HG03378 (cell line): ENCODE data around the gene PLB1.
"Not testable (repeated sequence)": the region's sequence is repeated elsewhere in the genome, so short reads cannot be mapped to it uniquely, and the experiment has no call there.

Experiments used
- ATAC-seq: cut with Tn5 transposase; IDR thresholded peaks from one replicate; pipeline ENCODE4 v1.9.1; 2021; ENCODE audit warnings: mild to moderate bottlenecking, moderate library complexity; ENCODE audit not compliant: unreplicated experiment

The PLB1 gene

DNA sequence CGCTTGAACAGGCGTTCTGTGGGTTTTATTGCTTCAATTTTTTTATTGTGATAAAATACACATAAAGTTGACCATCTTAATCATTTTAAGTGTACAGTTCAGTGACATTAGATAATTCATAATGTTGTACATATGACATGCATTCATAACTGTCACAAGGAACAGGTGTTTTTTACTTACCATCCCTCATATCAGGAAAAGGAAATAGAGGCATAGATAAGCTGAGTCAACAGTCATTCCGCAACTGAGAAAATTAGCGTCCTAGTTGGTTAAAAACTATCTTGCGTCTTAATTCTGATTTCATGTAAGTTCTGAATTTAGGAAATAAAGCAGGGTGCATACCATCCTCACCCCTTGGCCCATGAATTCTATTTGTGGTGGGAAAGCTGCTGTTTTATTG lies 36.5 kb downstream of the PLB1 start:
- no peak for ATAC-seq

DNA sequence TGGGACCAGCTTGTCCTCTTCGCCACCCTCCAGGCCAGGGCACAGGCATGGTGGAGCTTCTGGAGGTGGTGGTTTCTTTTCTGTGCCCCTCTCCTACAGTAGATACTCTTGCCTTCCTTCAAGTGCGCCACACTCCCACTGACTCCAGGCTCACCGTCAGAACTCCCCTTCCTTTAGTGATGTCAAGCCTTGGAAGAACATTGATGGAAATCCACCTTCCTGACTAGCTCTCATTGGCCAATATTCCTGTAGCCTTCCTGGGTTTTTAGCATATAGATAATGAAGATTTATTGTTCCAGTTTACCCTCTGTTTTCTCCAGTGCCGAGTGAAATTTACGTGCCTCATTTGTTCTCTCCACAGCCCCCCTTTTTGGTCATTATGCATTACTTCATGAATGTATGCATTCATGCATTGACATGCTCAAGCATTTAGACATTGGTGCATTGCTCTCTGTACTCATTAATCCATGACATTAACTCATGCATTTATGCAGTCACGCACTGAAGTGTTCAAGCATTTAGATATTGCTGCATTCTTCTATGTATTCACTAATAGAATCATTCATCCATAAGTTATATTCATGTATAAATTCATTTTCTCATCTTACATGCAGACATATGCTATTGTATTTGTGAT lies 37.3 kb downstream of the PLB1 start:
- ATAC-seq, result no peak

DNA sequence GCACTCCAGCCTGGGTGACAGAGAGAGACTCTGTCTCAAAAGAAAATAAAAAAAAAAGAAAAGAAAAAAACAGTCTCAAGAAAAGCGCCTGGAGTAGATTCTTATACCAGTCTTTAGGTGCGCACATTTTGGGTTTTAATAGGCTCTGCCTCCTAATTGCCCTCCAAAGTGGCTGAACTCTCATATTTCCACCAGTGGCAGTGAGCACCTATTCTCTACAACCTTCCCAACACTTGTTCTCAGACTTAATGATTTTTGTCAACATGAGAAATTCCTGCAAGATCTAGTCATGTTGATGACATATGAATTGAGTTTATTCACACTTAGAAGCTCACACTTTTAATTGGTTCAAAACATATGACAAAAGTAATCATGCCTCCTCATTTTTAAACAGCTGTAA lies 39.0 kb downstream of the PLB1 start:
- ATAC-seq, result no peak

DNA sequence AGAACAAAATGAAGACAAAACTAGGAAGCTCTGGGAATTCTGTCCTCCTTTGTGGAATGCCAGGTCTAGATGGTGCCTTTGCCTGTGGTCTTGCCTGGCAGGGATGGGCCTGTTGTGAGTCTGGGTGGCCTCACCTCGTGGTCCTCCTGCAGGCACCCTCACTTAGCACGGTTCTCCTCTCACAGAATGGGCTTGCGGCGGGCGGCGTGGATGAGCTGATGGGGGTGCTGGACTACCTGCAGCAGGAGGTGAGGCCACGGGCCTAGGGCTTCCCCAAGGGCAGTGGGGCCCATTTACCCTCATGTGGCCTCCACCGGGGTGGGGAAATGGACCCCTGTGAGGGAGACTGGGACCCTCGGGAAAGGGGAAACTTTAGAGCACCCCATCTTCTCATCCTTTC lies 42.3 kb downstream of the PLB1 start:
- ATAC-seq, result no peak

DNA sequence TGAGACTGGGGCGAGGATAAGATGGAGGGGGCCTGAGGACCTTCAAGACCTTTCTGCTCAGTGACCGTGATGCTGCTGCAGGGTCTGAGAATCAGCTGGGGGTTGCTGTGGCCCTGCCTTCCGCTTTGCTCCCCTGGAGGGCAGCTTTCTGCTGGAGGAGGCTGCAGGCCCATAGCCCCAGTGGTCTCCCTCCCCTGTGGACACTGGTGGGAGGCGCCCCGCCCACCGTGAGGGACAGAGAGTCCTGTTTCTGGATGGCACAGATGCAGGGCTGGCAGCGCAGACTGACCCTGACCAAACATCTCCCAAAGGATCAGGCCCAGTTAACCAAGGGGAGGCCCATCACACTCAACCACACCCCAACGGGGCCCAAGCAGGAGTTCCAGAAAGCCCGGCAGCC lies 42.8 kb downstream of the PLB1 start:
- ATAC-seq, result no peak

DNA sequence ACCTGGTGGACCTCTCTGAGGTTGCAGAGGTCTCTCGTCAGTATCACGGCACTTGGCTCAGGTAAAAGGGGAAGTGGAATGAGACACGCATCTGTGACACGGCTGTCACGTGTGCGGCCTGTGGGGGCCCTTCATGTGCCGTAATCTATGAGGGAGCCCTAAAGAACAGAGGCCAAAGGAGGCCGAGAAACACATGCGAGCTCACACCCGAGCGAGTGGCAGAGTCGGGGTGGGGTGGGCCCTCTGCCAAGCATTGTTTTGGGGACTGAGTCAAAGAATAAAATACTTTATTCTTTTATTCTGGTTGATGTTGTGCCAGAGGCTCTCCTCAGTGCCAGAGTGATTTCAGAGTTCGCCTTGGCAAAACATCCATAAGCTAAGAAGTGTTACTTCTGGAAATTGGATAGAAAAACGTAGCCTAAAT lies 43.3 kb downstream of the PLB1 start:
- ATAC-seq, result no peak

DNA sequence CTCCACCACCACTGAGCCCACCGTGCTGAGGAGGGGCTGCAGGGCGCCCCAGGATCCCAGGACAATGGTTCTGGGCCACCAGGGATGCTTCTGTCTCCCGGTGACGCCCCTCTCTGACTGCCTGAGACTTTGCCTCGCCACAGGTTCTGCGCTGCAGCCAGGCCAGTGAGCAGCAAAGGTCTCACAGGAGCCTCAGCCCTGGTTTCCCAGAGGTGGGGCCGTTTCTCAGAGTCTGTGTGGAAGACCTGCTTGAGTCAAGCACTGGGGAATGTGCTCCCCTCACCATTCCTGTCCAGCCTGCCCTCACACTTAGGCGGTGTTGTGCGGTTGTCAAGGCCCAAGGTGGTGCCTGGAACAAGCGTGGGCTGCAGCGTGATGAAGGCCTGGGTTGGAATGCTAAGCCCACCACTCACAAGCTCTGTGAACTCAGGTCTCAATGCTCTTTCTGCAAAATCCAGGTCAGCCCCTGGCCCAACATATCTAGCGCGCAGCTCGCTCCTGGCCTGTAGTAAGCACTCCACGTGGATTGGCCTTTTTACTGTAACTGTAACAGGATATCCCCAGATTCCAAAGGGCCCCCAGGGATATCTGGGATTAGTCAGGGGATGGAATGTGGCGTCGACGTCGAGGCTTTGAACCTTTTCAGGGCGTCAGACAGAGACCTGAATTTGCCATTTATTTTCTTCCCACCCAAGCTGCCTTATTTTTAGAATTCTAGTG lies 47.6 kb downstream of the PLB1 start:
- ATAC-seq, result no peak

DNA sequence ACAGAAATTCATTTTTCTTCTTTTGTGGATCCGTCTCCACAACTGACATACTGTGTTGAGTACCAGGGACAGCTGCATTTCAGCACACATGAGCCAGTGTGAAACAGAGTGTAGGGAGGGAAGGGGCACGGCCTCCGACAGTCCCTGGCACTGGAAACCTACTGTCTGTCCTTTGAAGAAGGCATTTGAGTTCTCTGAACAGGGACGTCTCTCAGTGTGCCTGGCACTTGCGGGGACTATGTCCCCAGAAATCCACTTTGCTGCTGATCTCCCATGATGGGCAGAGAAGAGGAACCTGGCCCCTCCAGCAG lies 48.1 kb downstream of the PLB1 start:
- no peak for ATAC-seq

DNA sequence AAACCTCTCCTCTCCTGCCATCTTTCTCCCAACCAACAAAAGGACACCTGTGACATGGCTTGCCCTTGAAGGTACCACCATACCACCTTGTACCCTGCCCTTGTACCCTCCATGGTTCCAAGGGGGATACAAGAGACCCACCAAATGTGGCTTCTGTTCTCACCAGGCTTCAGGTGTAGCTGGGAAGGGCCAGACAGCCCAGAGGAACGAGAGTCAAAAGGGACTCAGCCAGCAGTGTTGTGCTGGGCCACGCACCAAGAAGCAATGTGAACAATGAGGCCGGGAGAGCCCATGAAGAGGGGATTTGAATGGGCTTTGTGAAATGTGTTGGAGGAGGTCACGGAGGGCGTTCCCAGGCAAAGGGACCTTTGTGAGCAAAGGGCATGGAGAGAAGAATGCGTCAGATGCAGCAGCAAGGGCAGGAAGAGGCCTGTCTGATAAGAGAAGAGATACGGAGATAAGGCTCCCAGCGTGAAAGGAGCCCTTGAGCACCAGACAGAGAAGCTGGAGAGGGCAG lies 48.6 kb downstream of the PLB1 start:
- ATAC-seq, result no peak

DNA sequence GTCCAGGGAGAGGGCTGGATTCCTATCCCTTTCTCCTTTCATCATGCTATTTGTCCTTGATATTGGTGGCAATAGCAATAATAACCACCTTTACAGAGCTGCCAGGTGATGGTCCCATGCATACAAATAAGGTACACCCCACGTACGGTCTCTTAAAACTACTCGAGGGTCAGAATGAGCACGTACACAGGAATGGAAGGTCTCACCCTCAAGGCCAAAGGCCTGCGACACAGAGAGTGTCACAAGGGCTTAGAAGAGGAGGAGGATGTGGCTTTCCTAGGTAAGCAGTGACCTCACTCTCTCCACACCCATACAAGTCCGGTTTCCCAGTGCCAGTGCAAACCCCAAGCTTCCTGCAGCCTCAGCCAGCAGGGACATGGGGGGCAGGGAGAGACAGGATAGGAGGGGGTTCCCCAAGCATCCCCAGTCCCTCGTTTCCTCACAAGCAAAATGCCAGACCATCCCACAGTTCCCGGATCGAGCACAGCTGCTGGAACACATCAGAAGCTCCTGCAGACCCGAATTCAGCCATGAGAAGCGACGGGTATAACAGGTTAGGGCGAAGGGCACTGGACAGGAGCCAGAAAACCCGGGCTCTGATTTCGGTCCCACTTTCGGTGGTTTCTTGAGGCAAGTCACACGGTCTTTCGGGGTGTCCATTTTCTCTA lies 49.2 kb downstream of the PLB1 start:
- no peak for ATAC-seq

DNA sequence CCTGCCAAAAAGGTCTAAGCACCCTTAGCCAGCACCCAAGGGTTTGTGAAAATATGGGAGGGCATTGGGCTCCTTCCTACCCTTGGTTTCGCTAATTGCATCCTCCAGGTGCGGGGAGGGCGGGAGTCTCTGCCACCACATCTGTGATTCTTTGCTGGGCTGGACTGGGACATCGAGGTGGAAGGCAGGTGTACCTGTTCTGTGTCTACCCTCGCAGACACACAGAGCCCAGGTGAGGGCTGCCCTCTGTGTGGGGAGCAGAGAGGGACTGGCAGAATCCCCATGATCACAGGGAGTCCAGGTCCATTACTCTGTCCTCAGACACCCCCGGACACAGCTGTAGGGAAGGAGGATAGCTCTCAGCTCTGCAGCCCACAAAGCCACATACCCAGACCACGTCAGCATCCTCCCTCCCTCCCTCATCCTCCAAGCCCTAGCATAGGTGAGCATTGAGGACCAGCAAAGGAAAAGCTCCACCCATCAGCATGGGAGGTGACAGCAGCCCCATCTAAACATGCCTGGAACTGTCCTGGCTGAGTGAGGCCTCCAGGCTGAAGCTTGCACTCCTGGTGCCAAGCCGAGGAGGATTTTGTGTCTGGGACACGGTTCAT lies 49.8 kb downstream of the PLB1 start:
- ATAC-seq, result no peak

DNA sequence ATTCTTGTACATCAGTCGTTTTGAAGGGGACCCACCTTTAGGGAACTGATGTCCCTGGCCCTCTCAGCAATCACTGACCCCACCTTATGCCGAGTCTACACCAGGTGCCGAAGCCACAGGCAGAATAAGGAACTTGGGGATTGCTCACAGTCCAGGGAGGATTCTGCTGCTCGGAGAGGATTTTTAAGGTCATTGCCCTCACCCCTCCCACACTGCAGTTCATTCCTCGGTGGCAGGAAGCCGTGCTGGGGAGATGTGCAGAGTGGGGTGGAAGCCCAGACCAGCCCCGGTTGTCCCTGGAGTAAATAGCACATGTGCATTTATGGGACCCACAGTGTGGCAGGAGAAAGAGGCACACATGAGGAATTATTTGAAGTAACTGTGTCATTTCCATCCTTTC lies 50.4 kb downstream of the PLB1 start:
- ATAC-seq, result no peak

DNA sequence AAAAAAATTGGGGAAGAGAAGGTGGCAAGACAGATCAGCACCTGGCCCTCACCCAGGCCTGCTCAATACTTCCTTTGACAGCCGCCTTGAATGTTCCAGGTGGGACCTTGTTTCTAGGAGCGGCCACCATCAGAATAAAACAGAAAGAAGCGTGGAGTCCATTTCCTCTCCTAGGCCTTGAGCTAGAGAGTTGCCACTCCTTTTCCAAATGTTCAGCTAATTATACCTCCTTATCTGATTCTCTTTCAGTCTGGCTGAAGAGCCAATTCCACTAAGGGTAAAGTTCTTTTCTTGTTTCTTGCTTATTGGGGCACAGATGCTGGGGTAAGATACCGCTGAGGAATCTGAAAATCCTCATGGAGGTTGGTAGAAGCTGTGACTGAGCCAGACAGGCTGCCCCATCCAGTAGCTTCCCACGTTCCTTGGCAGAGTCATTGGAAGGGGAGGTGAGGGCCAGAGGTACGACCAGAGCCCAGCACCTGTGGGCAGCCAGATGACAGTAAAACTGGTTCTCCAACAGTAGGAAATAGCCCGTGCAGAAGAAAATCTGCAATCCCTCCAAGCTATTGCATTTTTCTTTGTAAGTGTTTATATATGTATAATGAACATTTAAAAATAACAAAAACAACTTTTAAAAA lies 51.5 kb downstream of the PLB1 start:
- ATAC-seq, result no peak

DNA sequence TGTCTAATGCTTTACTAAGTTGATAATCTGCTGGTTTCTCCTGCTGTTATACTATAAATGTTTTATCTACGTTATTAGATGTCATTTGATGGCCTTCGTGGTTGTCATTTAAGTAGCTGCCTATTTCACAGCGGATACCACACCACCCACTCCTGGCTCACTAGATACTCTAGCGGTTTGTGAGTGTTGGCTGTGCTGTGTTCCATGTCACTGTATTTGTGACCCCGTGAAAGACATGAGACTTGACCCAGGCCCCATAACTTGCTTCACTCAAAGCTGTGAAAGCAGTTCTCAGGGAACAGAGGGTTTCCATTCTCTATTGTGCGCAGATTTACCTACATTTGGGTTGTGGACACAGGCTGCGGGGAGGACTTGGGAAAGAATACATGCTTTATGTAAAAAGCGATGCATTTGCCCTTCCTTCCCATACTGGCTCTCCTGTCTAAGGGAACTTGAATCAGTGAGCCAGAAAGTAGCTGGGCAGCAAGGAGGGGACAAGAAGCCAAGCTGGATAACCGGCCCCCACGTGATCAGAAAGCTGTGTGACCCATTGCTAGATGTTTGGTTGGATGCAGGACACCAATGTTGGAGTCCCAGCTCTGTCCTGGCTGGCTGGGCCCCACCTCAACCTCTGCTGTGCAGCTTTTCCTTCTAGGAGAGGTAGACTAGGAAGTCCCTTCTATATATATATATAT lies 52.2 kb downstream of the PLB1 start:
- no peak for ATAC-seq

DNA sequence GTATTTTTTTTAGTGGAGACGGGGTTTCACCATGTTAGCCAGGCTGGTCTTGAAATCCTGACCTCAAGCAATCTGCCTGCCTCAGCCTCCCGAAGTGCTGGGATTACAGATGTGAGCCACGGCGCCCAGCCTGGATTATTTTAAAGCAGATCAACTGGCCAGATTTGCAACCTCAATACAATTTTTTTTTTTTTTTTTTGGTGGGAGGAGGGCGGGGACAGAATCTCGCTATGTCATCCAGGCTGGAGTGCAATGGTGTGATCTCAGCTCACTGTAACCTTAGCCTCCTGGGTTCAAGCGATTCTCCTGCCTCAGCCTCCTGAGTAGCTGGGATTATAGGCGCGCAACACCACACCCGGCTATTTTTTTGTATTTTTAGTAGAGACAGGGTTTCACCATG lies 54.5 kb downstream of the PLB1 start:
- ATAC-seq, result not testable (repeated sequence)

DNA sequence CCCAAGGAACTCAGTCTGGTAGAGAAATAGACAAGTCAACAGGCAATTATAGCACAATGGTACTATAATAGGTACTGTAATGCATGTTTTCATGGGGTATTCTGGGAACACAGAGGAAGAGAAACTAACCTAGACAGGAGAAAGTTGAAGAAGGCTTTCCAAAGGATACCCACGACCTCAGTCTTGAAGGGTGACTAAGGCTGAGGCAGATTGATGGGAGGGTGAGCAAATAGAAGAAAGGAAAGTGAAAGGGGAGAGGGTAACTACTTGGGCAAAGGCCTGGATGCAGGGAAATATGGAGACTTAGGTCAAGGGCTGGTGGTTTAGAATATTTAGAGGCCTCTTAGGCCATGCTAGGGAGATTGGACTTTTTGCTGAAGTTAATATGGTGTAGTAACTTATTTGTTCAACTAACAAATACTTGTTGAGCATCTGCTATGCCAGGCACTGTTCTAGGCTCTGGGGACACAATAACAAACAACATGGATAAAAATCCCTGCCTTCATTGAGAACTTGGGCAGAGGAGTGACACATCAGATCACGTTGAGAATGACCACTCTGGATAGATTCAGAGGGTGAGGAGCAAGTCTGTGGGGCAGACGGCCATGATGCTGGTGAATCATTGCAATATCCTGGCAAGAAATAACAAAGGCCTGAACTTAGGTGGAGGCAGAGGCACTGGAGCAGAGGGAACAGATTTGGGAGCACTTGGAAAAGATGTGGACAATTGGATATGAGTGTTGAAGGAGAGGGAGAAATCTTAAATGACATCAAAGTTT lies 56.4 kb downstream of the PLB1 start:
- ATAC-seq, result no peak

DNA sequence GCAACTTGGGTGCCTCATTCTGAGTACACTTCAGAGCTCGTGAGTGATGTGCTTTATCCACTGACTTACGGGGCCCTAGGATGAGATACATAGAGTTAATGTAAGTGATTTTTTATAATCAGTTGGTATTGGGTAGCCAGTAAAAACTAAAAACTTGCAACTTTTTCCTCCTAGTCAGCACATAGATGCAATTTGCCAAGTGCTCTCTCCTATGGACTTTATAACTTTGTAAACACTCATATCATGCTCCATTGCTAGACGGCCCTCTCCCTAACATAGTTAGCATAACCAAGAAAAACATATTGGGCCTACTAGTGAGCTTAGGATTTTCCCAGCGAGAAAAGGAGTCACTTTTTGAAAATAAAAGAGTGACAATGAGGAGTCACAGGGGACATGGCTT lies 60.4 kb downstream of the PLB1 start:
- no peak for ATAC-seq

DNA sequence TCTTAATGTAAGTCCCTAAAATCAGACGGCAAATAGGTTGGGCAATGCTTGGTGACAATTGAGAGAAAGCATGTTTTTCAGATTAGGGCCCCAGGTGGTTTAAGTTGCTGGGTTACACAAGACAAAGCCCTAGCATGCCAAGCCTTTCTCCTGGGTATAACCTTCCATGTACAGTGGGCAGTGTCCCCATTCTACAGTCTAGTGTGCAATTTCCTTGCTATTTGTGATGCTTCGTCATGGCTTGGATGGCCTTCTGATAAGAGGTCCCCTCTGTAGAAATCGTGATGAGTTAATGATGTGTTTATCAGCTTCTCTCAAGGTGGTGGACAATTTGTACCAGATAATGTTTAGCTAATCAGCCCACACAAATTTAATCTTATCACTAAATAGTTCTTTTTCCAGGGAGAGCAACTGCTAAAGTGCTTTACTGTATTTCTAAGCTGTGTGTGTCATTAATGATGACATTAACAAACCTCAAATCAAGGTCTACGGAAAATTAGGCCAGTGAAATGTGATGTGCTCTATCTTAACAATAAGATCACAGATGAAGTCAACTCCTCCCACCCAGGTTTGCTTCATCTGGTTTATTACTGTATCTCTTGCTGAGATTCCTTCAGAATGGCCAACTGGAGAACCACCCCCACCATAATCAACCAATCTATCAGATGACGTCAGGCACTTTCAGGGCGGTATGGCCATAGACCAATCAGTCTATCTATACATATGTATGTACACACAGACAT lies 61.7 kb downstream of the PLB1 start:
- no peak for ATAC-seq

DNA sequence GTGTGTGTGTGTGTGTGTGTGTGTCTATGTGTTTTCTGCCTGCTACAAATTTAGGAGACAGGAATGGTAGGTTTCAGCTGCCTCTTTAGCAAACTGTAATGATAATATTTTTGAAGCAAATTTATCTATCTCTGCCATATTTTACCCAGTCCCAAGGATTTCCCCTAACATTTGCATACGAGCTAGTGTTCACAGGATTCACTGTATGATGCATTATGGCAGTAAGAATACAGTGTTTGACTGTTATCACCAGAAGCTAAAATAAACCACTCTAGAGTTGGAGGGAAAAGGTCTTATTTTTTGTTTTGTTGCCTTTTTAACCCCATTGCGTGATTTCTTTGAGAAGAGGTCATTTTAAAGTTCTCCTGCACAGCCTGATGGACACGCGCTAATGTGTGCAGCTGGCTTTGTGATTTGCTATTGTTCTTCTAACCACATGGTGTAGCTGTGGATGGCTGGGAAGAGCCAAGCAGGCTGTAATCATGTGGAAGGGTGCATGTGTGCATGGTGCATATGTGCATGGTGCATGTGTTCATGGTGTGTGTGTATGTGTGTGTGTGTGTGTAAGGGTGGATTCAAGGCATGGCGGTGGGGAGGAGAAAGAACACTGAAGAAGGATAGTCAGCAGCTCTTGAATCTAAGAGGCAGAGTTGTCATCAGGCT lies 62.4 kb downstream of the PLB1 start:
- ATAC-seq, result no peak
